ENCODE measurements around the gene DNPEP. TPM values are rescaled to one million over a fixed set of nuclear protein-coding genes. Genes with fewer than 3 reads are reported as not detected.
"Not testable (repeated sequence)": the region's sequence is repeated elsewhere in the genome, so short reads cannot be mapped to it uniquely, and the experiment has no call there.

The DNPEP gene
- polyA plus RNA-seq, 1 donor: 33.7 TPM

DNA sequence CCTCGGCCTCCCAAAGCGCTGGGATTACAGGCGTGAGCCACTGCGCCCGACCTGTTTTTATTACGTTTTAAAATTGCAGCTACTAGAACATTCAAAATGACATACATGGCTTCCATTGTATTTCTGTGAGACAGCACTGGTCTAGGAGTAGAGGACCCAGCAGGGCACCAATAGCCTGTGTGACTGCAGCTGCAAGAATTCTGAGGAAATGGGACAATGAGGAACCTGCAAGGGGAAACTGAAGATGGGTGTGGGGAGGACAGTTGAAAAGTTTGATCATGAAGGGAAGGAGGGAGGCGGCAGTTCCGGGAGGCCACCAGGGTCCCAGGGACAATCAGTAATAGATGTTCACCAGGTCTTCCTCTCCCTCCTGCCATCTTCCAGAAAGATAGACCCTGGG, 13.9 kb upstream of the DNPEP start:
- no peak for DNase-seq (ENCODE audit: low read depth)

DNA sequence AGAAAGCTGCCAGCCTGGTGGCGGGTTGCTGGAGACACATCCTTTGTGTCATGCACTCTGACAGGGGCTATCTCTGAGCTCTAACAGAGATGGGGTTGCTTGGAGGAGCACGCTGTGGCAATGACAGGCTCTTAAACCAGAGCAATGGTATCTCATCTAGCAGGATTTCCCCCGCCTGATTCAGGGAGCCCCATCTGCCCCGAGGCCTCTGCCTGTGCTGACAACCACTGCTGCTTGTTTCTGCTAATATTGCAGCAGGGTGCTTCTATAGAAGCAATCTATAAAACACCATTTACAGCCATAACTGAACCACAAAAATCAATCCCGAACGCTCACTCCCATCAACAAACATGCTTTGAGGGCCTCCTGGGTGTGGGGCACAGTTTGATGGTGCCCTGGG, 12.8 kb upstream of the DNPEP start:
- DNase-seq (ENCODE audit: low read depth): no peak

DNA sequence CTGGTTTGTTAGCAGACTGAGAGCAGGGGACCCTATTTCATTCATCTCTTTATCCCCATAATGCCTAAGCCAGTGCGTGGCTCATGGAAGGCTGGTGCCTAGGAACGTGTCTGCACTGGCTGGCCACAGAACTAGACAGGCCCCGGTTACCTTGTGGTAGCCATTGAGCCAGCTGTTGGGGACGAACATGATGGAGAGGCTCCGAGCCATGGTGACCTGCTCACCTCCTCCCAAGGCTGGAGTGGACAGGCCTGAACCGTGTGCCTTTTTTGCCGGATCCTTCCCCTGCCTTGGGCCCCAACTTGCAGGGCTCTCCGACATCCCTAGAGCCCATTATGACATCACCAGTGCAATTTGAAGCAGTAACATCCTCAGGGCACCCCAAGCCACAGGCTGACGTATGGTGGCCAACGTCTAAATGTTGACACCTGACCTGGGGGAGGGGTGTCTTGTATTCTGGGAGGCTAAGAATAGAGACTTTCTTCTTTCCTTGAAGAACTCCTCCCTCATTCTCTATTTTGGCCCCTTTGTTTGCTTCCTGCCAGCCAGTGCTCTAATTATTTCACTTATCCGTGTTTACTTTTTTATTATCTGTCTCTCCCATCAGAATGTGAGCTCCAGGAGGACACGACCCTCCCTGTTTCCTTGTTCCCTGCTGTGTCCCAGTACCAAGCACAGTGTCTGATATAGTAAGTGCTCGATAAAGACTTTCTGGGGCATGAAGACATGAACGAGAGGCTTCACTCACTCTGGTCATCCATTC, 12.2 kb upstream of the DNPEP start:
- no peak for DNase-seq (ENCODE audit: low read depth)

DNA sequence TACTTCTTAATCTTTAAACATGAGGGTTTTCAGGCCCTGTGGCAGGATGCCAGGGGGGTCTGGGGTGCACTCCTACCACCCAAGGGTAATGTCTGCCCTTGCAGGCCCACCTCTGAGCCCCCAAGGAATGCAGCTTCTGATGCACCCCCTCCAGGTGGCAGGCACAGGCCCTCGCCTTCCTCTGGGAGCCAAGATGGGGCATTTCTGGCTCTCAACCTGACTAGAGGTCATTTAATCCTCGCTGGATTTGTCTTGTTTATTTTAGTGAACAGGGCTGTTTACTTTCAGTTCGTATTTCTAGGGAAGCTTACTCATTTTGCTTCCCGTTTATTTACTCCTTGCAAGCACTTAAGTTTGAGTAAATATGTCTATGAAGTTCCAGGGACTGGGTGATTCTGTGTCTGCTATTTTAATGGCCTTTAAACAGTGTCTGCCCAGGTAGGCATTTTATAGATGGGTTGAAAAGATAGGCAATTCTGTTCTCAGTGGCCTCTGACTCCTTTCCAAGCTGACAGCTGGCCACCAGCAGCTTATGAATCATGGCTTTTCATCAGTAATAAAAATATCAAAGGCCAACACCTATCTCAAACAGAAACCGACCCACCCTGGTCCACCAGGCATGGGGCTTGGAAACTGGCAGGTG, 11.1 kb upstream of the DNPEP start:
- DNase-seq (ENCODE audit: low read depth): no peak

DNA sequence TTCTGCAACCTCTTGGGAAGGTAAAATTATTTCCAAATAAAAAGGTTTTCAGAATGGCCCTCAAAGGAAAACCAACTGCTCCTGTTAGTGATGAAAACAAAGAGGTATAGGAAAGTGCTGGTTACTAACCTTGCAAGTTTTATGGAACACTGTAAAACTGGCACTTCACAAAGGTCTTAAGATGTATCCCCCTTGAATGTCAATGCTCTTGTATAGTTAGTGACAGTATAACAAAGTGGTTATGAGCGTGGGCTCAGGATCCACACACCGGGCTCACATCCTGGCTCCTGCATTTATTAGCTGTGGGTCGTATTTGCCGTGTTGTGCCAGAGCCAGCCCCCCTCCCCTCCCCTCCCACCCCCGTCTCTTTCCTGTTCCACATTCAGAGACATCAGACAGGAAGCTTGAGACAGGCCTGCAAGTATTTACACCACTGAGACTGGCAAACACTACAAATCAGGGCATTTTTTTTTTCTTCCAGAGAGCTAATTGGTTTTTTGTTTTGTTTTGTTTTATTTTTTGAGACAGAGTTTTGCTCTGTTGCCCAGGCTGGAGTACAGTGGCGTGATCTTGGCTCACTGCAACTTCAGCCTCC, 9.2 kb upstream of the DNPEP start:
- DNase-seq (ENCODE audit: low read depth): no peak

DNA sequence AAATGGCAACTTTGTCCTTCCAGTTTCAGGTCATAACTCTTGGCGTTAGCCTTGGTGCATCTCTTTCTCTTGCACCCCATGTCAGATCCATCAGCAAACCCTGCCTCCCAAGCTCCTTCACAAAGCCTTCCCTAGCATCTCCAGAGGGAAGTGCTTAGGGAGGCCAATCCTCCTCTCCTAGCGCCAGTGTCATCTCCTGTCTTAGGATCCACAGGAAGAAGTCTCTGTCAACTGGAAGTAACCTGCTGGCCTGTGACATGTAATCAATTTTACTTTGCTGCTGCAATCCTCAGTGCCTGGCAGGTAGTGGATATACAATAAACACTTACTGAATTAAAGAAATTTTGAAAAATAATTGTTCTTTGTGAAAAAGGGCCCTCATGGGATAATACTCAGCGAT, 7.9 kb upstream of the DNPEP start:
- DNase-seq (ENCODE audit: low read depth): no peak

DNA sequence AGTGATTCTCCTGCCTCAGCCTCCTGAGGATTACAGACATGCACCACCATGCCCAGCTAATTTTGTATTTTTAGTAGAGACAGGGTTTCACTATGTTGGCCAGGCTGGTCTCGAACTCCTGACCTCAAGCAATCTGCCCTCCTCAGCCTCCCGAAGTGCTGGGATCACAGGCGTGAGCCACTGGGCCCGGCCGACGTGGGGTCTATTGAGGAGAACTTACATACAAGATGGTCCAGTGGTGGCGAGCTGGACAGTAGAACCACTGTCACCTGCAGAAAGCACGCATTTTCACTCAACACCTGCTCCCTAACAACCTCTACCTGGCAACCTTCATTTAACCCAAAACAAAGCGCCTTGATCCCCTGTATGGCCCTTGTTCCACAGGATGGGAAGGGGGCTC, 7.3 kb upstream of the DNPEP start:
- DNase-seq (ENCODE audit: low read depth): not testable (repeated sequence)

DNA sequence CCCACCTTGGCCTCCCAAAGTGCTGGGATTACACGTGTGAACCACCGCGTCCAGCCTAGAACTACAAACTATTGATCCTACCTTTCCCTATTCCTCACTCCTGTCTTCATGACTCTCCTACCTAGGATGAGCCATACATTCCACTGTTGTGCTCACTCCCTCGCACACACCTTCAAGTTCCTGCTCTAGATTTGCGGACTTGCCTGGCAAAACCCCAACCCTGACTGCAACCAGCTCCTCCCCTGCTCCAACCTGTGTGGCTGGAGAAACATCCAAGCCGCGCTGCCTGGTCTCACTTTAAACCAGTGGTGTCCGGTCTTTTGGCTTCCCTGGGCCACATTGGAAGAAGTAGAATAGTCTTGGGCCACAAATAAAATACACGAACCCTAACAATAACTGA, 5.0 kb upstream of the DNPEP start:
- DNase-seq (ENCODE audit: low read depth): no peak

DNA sequence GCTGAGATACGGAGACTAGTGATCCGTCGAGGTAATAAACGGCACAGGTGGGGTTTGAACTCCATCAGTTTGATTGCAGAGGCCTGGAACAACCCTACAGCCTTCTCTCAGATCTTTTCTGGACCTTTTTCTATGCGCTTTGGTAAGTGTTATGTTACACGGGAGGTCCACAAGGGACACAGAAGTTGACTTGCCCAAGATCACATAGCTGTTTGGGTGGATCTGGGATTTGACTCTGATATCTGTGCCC, 1.1 kb upstream of the DNPEP start:
- no peak for DNase-seq (ENCODE audit: low read depth)

DNA sequence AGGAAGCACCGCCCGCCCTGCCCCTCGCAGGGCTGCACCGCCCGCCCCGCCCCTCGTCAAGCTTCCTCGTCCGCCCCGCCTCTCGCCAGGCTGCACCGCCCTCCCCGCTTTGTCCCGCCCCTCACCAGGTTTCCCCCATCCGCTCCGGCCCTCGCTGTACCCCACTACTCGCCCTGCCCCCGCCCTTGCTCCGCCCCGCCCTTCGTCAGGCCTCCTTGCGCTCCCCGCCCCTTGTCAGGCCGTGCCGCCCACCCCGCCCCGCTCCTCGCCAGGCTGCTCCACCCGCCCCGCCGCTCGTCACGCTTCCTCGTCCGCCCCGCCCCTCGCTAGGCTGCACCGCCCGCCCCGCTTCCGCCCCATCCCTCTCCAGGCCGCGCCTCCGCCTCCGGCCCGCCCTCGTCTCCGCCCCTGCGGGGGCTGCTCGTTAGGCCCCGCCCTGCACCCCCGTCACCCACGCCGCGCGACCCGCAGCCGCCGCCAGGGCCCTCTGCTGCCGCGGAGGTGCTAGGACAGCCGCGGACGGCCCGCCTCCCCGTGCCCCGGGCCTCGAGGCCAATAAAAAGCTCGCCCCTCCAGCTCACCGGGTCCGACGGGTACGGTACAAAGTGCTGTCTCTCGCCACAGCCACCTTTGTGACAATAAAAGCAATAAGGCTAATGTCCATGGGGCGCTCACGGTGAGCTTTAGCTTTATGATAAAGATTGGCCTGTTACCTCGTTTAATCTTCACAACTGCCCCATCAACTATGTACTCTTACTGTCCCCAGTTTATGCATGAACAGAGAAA, 602 bp upstream of the DNPEP start:
- DNase-seq (ENCODE audit: low read depth): peak; percentile 79

DNA sequence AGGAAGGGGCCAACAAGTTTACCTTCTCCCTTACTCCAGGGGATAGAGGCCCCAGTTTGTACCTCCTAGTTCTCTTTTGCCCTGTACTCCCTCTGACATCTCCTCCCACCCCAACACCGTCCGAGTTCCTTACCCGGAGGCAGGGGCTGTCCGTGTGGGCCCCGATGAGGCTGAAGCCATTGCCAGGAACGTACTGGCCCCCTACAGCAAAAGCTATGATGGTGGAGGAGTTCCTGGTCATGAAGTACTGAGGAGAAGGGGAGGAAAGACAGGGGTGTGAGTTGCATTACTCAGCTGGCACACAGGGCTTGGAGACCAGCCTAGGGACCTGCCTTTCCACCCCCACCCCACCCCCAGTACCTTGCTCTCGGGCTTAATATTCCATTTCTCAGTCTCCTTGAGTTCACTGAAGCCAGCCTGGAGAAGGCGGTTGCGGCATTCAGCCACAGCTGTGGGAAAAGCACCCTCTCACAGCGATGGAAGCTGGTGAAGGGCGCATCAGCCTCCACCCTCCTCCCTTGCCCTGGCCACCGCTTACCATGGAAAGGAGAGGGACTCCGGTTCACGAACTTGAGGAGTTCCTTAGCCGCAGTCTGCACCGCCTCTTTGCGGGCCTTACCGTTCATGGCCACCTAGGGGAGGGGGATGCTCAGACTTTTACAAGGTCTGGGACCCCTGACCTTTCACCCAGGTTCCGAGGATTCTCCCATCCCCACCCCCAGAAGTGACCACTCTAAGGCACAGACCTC, 1.0 kb downstream of the DNPEP start:
- DNase-seq (ENCODE audit: low read depth): no peak

DNA sequence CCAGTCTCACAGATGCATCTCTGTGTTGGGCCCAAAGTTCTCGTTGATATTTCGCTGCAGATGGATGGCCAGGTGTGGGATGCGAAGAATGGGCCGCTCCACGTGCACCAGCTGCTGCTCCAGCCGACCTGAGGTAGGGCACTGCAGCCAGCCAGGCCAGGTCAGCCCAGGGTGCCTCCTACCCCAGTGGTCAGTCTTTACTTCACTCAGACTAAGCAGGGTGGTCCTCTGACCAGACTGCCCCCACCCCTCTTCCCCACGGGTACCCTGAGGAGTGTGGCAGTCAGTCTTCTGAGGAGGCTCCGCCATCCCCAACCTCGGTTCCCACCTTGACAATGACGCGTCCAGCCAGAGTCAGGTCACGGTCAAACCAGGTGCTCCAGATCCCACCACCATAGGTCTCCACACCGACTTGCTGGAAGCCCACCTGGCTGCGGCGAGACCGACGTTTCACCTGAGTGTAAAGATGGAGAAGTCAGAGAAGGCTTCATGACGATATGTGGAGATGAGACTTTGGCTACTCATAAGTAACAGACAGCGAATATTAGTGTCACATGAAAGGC, 1.7 kb downstream of the DNPEP start:
- DNase-seq (ENCODE audit: low read depth): no peak

DNA sequence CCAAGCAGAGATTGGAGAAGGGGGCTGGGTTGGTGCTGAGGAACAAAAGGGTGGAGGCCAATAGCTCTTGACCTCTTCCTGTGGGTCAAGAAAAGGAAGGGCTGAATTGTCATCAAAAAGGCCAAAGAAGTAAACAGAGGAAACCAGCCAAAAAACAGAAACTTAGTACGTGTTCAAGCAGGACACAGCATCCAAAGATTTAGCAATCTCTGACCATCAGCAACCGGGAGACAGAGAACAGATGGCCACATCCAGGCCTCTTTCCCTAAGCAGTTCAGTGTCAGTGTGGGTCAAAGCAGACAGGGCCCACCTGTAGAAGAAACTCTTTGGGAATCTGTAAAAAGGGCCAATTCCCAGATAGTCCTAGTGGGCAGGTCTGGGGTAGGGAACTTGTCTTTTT, 2.9 kb downstream of the DNPEP start:
- DNase-seq (ENCODE audit: low read depth): no peak

DNA sequence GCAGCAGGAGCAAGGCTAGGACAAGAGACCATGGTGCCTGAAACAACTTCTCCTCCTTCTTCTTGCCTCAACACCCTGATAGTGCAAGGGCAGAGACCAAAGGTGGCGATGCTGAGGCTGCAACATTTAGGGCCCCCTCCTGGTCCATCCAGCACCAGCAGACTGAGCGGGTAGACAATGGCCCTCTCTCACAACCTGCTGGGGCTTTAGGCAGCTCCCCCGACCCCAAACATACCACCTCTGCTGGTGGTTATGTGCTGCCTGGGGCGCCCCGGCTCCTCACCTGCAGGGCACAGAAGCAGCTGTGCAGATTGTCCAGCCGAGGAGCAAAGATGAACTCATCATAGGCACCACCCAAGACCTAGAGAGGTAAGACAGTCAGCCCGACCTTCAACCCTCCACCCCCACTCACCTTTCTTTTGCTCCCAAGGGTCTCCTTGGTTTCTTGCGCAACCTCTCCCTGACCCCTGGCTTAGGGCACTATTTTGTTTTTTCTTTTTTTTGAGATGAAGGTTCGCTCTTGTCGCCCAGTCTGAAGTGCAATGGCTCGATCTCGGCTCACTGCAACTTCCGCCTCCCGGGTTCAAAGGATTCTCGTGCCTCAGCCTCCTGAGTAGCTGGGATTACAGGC, 3.5 kb downstream of the DNPEP start:
- no peak for DNase-seq (ENCODE audit: low read depth)

DNA sequence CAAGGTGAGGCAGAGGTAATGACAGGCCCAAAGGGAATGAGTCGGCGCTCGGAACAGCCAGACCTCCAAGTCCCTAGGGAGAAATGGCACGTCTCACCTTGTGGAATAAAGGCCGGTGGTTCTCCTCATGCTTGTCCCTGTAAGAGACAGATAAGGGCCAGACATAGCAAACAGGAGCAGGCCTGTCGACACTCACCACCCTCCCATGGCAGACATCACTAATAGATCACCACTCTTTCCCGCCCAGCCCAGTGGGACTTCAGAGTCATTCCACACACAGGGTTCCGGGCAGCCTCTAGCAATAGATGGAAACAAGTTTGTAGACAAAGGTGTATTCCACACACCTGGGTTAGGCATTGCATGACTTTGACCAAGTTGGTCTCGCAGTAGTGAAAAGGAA, 6.3 kb downstream of the DNPEP start:
- no peak for DNase-seq (ENCODE audit: low read depth)

DNA sequence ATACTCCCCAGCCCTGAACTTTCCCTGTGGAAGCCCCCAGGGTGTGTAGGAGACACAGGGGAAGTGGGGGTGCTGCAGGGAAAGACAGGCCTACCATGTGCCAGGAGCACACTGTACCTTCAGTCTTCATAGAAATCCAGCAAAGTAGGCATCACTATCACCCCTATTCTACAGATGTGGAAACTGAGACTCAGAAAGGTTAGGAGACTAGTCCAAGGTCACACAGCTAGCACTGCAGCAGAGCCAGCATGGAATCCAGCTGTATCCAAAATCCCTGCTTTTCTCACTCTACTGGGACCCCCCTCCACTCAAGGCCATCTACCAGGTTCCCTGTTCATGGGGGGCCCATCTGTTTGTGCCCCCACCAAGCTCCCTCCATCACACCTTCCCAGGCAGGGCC, 6.8 kb downstream of the DNPEP start:
- DNase-seq (ENCODE audit: low read depth): no peak

DNA sequence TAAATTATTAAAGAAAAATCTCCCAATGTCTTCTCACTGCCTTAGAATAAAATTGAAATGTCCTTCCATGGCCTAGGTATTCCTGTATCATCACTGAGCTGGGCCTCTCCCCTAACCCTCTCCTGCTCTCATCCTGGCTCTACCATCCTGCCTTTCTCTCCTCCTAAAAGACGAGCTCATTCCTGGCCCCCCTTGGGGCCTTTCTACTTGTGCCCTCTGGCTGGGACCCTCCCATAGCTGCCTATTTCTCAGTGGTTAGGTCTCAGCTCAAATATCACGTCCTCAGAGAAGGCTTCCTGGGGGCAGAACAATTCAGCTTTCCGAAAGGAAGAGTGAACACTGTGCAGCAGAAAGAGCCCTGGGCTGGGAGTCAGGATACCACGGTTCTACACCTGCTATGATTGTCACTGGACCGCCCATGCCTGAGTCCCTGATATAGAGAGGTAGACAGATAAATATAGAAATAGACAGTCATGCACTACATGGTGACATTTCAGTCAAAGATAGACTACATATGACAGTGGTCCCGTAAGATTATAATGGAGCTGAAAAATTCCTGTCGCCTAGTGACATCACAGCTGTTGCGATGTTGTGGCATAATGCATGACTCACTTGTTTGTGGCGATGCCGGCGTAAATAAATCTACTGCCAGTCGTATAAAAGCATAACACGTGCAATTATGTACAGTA, 9.4 kb downstream of the DNPEP start:
- no peak for DNase-seq (ENCODE audit: low read depth)

DNA sequence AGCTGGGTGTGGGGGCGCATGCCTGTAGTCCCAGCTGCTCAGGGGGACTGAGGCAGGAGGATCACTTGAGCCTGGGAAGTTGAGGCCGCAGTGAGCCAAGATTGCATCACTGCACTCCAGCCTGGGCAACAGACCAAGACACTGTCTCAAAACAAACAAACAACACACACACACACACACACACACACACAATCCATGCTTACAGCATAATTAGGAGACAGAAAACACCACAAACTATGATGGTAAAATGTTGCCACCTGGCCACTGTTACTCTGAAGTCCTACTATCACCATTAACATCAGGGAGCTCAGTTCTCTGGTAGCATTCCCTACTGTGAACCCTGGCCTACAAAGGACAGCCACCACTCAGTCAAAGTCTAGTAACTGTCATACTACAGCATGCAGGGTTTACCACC, 18.3 kb downstream of the DNPEP start:
- DNase-seq (ENCODE audit: low read depth): no peak

DNA sequence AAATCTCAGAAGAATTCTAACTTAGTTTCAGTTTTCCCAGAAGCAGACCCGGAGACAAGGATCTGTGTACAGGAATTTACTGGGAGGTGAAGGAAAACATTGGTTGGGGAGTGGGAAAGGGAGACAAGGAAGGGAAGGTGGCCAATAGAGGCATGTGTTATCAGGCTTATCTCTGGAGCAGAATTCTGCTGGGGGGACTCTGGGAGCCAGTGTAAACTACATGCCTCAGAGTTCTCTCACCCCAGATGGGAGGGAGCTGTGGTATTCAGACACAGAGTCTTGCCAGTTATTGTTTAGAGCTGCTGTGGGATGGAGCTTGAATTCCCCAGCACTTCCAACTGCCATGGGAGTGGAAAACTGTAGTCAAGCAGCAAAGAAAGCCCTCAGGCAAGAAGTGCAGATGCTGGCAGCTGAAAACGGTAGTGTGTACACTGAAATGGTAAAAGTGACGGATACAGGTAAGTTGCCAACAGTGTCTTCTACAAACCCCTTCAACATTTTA, 19.0 kb downstream of the DNPEP start:
- no peak for DNase-seq (ENCODE audit: low read depth)

DNA sequence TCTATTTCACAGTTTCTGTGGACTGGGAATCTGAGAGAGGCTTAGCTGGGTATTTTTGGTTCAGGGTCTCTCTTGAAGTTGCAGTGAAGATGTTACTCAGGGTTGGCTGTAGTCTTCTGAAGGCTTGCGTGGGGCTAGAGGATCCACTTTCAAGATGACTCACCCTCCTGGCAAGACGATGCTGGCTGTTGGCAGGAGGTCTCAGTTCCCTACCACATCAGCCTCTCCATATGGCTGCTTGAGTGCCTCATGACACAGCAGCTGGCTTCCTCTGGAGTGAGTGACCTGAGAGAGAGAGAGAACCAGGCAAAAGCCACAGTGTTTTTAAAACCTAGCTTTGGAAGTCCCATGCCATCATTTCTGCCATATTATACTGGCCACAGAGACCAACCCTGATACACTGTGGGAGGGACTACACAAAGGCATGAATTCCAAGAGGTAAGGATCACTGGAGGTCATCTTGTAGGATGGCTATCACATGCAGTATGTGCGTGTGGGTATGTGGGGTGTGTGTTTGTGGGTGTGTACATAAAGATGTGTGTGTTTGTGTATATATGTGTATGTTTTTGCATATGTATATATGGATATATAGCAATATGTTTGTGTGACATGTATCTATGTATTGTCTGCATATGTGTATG, 25.1 kb downstream of the DNPEP start:
- DNase-seq (ENCODE audit: low read depth): peak; percentile 24
